NCI-H2196 (cell line): ENCODE results near the gene SLC29A3.
A peak's percentile ranks its signal among the peaks of the same experiment; 100 is the strongest.

Experiments
- DNase-seq: peaks from one replicate; lab custom pipeline; 2025; ENCODE audit not compliant: unreplicated experiment; lab: John Stamatoyannopoulos, UW

The SLC29A3 gene

DNA sequence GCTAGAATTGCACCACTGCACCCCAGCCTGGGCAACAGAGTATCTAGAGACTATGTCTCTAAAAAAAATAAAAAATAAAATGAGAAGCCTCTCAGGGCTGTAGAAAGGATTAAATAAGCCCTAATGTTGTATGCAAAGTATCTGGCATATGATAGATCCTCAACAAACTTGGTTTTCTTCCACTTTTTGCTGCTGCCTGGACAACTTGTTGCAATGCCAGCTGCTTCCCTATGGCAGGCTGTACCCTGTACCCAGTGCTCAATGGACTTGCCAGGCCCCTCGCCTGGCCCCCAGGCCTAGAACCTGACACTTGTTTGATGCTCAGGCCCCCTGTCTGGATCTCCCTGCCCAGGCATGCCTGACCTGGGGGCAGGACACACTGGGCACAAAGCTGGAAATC lies 49.1 kb downstream of the SLC29A3 start:
- no peak for DNase-seq

GRCh38 chr10:71368643-71369042 lies 49.6 kb downstream of the SLC29A3 start:
- DNase-seq: no peak

- DNase-seq: no peak
Observed at GRCh38 chr10:71369602-71370001, 50.5 kb downstream of the SLC29A3 start.

DNA sequence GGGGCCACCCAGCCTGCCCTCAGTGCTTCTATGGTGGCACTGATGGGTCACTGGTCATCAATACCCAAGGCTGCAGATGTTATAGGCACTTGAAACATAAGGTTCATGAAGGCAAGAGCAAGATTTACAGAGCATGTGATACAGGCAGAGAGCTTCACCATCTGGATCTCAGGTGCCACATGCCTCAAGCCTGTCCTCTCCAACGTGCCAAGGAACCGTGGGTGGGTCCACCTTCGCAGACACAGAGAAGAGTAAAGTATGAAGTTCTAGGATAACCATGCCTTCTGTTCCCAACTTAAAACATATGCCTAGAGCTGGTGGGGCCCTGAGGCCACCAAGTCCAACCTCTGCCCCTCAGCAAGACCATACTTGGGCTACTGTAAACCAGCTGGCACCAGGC lies 51.0 kb downstream of the SLC29A3 start:
- DNase-seq: no peak

DNA sequence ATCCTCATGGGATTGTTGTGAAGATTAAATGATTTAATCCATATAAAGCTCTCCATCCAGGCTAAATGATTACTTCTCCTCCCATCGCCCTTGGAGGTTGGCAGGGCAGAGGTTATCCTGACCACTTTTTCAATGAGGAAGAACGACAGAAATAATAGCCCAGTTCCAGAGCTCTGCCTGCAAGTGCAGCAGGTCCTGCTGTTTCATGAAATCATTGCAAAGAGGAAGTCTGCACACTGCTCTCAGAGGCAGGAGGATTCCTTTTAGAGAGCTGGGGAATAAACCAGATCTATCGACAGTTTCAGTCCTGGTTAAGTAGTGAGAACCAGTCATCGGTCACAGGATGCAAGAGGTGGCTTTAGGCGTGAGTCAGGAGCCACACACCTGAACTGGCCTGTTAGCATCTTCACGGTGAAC lies 52.7 kb downstream of the SLC29A3 start:
- no peak for DNase-seq

DNA sequence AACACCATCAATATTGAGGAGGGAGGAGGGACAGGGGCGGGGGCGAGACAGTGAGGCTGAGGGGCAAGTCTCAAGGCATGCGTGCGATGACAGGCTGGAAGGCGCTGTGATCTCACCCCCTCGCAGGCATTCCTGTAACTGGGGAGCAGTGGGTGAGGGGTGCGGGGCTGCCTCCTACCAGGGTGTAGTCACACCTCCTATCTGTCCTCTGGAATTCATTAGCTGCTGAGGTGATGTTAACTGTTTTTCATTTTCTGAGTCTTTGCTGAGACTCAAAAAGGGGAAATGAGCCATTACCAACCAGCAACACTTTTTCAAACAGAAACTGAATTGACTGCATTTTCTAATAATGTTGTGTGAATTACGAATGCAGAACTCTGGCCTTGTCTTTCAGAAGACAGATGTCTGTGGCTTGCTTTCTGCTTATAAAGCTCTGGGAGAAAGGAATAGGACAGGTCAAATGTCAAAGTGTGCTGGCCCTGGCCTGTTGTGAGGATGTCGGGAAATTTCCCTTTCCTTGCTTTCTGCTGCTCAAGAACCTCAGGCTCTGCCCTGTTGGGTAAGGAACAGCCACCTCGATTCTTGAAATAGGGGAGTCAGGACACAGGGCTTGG lies 53.9 kb downstream of the SLC29A3 start:
- no peak for DNase-seq

- no peak for DNase-seq
Observed at GRCh38 chr10:71374481-71375233, 55.6 kb downstream of the SLC29A3 start.

DNA sequence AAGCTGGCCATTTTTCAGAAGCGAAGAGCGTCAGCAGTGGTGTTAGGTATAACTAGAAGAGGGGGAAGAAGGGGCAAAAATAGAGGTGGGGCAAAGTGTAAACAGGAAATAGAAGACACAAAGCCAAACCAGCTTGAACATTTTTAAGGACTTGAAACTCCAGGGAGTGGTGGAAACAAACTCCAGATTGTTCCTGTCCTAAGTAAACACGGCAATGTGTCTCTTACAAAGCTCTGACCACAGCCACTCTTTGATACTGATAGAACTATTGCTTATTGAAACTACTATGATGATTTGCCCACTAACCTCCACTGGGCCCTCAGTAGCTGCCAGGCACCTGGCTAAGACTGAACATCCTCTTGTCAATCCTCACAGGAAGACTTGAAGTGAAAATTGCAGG lies 56.9 kb downstream of the SLC29A3 start:
- no peak for DNase-seq

GRCh38 chr10:71378336-71379117 lies 59.5 kb downstream of the SLC29A3 start:
- DNase-seq: no peak

DNA sequence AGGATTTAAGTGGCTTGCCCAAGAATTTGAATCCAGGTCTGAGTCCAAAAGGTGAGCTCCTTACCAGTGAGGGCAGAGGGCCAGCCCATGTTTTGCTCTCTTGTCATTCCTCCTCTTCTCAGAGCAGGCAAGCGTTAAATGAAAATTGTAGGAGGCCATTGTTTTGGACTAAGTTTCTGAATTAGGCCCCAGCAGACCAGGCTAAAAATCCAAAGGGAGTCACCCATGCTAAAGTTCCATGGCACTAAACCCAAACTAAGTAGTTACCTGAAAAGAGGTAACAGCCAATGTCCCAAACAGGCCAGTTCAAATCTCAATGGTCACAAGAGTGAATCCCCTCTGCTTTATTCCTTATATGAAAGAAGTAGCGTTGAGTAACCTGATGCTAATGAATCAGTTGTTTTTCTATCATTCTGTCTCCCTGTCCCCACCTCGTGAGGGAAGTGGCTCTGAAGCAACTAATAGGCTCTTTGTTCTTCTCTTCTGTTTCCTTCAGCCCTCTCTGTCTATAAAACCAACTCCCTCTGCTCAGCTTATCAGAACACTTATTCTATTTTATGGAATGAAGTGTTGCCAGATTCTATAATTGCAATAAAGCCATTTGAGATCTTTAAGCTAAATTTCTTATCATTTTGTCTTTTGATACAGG lies 60.2 kb downstream of the SLC29A3 start:
- DNase-seq: no peak

GRCh38 chr10:71380841-71381240 lies 61.8 kb downstream of the SLC29A3 start:
- no peak for DNase-seq

DNA sequence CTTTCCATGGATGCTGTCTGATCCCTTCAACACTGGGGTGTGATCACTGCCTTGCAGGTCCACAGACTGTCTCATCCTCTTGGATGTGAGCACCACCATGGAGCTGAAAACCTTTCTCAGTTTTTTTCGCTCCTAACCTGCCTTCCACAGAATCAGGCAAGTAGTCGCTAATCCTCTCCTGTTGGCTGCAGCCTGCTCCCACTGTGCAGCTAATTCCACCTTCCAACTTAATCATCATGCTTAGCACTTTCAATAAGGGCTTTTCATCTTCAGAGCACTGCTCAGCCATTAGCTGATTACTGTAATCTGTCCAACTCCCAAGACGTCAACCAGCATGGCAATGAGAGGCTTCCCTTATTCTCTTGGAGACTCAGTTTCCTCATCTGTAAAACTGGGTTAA lies 62.6 kb downstream of the SLC29A3 start:
- no peak for DNase-seq

- DNase-seq: no peak
Observed at GRCh38 chr10:71382028-71382427, 63.0 kb downstream of the SLC29A3 start.

- no peak for DNase-seq
Observed at GRCh38 chr10:71382757-71383156, 63.7 kb downstream of the SLC29A3 start.

- peak; percentile 43 for DNase-seq
Observed at GRCh38 chr10:71383972-71384687, 65.1 kb downstream of the SLC29A3 start.

- DNase-seq: no peak
Observed at GRCh38 chr10:71388171-71388570, 69.1 kb downstream of the SLC29A3 start.

GRCh38 chr10:71388583-71389310 lies 69.7 kb downstream of the SLC29A3 start:
- no peak for DNase-seq

GRCh38 chr10:71389768-71390460 lies 70.9 kb downstream of the SLC29A3 start:
- no peak for DNase-seq

DNA sequence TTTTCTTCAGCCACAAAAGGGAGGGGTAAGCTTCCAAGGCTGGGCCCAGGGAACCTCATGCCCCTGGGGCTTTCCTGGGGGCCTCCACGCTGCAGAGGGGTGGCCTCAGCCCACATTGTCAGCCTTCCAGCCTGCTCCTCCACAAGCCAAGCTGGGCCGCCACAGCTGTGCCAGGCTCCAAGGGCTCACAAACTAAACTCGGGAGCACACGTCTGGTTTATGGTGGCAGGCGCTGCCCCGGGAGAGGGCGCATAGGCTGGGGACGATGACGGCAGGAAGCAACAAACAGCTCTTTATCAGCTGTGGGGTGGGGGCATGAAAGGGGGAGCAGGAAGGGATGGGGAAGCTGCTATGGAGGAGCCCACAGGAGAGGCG lies 71.4 kb downstream of the SLC29A3 start:
- no peak for DNase-seq
